Panc1 (cell line): Measurements from ENCODE around the gene LHX3. TPM values are rescaled to one million over a fixed set of nuclear protein-coding genes. Genes with fewer than 3 reads are reported as not detected.

Source experiments
- ATAC-seq: fragments of 200-7000 bp; cut with Tn5 transposase; 2 replicates; pipeline ENCODE4 v1.9.1; 2020; ENCODE audit warnings: mild to moderate bottlenecking, moderate library complexity
- BruUV-seq: library from RNA; stranded (reverse); fragments of 400-500 nt; replicated peaks from 2 replicates; lab custom pipeline; 2021; lab: Mats Ljungman, UMichigan
- CTCF ChIA-PET: fragments of 300-600 bp; sonication (Branson Sonifier 250); formaldehyde crosslinking; loops from one replicate; lab custom pipeline; 2022; ENCODE audit warnings: antibody characterized with exemption; lab: Charles Lee
- POLR2A ChIA-PET: fragments of 300-600 bp; sonication (Branson Sonifier 250); formaldehyde crosslinking; loops from one replicate; lab custom pipeline; 2022; ENCODE audit warnings: antibody characterized with exemption; lab: Charles Lee
- DNase-seq: peaks from one replicate; pipeline ENCODE4 v3.0.0-alpha.2; 2010; ENCODE audit warnings: low read depth, low spot score
- H3K27ac ChIP-seq: 2 replicates; pipeline ENCODE4 v1.5.1; 2011; ENCODE audit warnings: mild to moderate bottlenecking, low read length, inconsistent platforms
- H3K27me3 ChIP-seq: fragments of 200-500 bp; sonication (Bioruptor generic); 2 replicates; pipeline ENCODE4 v1.6.0; 2014; ENCODE audit warnings: low read length, inconsistent platforms; ENCODE audit not compliant: control insufficient read depth, insufficient read depth
- H3K36me3 ChIP-seq: fragments of 200-500 bp; sonication (Bioruptor generic); 2 replicates; pipeline ENCODE4 v1.5.1; 2014; ENCODE audit warnings: inconsistent platforms, mild to moderate bottlenecking, low read length, moderate library complexity; ENCODE audit not compliant: control insufficient read depth, insufficient read depth
- H3K4me1 ChIP-seq: 2 replicates; pipeline ENCODE4 v1.5.1; 2011; ENCODE audit warnings: inconsistent platforms, mild to moderate bottlenecking, low read length, moderate library complexity; ENCODE audit not compliant: control insufficient read depth, insufficient read depth
- H3K4me3 ChIP-seq, 2 experiments: 2 replicates each; pipeline ENCODE4 v1.5.1; 2011 to 2012; ENCODE audit warnings: low read depth in 2 of 2, low read length in 2 of 2, mild to moderate bottlenecking in 2 of 2, inconsistent platforms in 1 of 2, moderate library complexity in 1 of 2
- H3K9me3 ChIP-seq: fragments of 200-500 bp; sonication (Bioruptor generic); 2 replicates; pipeline ENCODE4 v1.5.1; 2014; ENCODE audit warnings: low read depth, mild to moderate bottlenecking, inconsistent platforms, low read length, moderate library complexity; ENCODE audit not compliant: control insufficient read depth, insufficient read depth
- CTCF ChIP-seq: fragments of 450-650 bp; IDR thresholded peaks from 2 replicates; pipeline ENCODE4 v1.5.1; 2017; ENCODE audit warnings: mild to moderate bottlenecking
- POLR2AphosphoS5 ChIP-seq: IDR thresholded peaks from 2 replicates; pipeline ENCODE4 v1.6.1; 2012; ENCODE audit warnings: mild to moderate bottlenecking, low read depth, low read length, moderate library complexity
- REST ChIP-seq, 2 experiments: IDR thresholded peaks; 2 replicates each; pipeline ENCODE4 v1.6.1; 2011 to 2012; ENCODE audit warnings: low read depth in 2 of 2, control low read depth in 1 of 2, low read length in 1 of 2, mild to moderate bottlenecking in 1 of 2, moderate library complexity in 1 of 2; ENCODE audit not compliant: insufficient read depth in 1 of 2
- SIN3A ChIP-seq: IDR thresholded peaks from 2 replicates; pipeline ENCODE4 v1.6.1; 2012; ENCODE audit warnings: low read depth, mild to moderate bottlenecking, low read length, moderate library complexity, borderline replicate concordance; ENCODE audit not compliant: insufficient read depth
- TCF7L2 ChIP-seq: IDR thresholded peaks from 2 replicates; pipeline ENCODE4 v1.6.1; 2011; ENCODE audit warnings: mild to moderate bottlenecking, low read depth, low read length, inconsistent platforms
- in situ Hi-C: cut with HindIII; loops from 2 replicates; pipeline ENCODE4 v1.10.0; 2016; ENCODE audit warnings: low sequenced_read_pairs, low pct_unique_long_range_greater_than_20kb
- intact Hi-C: fragments of 100-400 bp; cut with micrococcal nuclease; formaldehyde crosslinking; loops from one replicate; pipeline ENCODE4 v1.10.0; 2022; ENCODE audit not compliant: unreplicated experiment
- total RNA-seq: library from RNA; stranded (reverse); gene quantifications from one replicate; pipeline ENCODE4 v1.2.1, GENCODE V29; 2021; ENCODE audit not compliant: unreplicated experiment

LHX3 gene
- total RNA-seq, 1 experiment from 2014 or later: 0.13 TPM

GRCh38 chr9:136230365-136230764 lies 25.4 kb upstream of the LHX3 start:
- peaks cover 10% of the 10 kb centered on the region for H3K4me1 ChIP-seq
- in situ Hi-C loops: no loop called here
- ATAC-seq (no peak), DNase-seq (no peak)
- intact Hi-C loops: no loop called here
- H3K9me3 ChIP-seq: no peaks in the 10 kb centered on the region
- TF ChIP-seq TCF7L2: no peak
- TF ChIP-seq SIN3A: no peak
- no peak for TF ChIP-seq CTCF
- no peak for TF ChIP-seq REST (IDR thresholded peaks at IDR 0.05; ENCODE audit: insufficient read depth in 1 of 2, low read depth in 2 of 2, low read length in 1 of 2)
- TF ChIP-seq POLR2AphosphoS5: no peak
- BruUV-seq: no TSS peak
- POLR2A ChIA-PET: no interaction called here
- H3K4me3 ChIP-seq: no peak overlapping the region
- H3K36me3 ChIP-seq: no peaks in the 10 kb centered on the region
- H3K27me3 ChIP-seq: no peaks in the 10 kb centered on the region
- no peak overlapping the region for H3K27ac ChIP-seq
- CTCF ChIA-PET: no interaction called here

DNA sequence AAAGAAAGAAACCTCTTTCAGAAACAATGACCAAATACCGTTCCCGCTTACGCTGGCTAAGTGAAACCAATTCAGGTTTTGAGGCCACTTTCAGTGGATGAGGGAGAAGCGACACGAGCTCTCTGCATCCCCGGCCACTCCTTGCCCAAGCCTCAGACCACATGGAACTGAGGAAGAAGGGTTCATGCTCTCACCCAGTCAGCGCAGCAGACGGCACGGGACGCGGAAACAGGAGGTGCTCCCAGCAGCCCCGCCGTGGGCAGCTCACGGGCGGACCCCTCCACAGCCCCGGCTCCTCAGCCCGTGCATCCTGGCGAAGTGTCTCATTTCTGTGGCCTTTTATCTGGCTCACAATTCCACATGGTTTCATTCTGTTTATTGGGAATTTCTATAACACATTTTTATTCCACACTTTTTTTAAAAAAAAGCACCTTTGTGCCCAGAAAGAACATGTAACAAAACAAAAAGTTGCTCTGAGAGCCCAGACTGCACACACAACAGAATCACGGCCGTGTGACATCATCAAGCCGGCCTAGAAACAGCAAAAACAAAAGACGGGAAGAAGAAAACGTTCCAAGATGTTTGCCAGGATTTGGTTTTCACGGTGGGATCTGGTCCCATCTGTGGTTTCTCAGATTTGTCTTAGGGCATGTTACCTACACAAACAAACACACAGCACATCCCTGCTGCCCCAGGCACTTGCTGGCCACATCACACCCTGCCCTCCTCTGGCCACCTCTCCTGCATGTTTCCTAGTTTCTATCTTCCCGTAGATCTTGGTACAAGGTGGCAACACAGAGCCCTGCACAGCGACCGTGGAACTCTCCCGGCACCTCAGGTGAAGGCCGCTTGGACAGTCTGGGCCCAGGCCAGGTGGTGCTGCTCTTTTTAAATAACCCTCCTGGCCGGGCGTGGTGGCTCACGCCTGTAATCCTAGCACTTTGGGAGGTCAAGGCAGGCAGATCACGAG lies 24.5 kb upstream of the LHX3 start:
- Histone ChIP-seq H3K4me1 (peaks cover 10% of the 10 kb centered on the region), H3K27ac (no peak overlapping the region), H3K36me3 (no peaks in the 10 kb centered on the region), H3K9me3 (no peaks in the 10 kb centered on the region), H3K27me3 (no peaks in the 10 kb centered on the region), H3K4me3 (no peak overlapping the region)
- no TSS peak for BruUV-seq
- TF ChIP-seq TCF7L2: no peak
- no peak for TF ChIP-seq POLR2AphosphoS5
- TF ChIP-seq SIN3A: no peak
- TF ChIP-seq REST (IDR thresholded peaks at IDR 0.05; ENCODE audit: insufficient read depth in 1 of 2, low read depth in 2 of 2, low read length in 1 of 2): no peak
- no peak for TF ChIP-seq CTCF
- in situ Hi-C loops (no loop called here), intact Hi-C loops (loop anchor here (5.0 kb wide), 1 partner anchor 57 kb away; no protein-coding TSS in a partner anchor)
- POLR2A ChIA-PET: no interaction called here
- CTCF ChIA-PET: no interaction called here
- ATAC-seq (no peak), DNase-seq (no peak)
